Inflammatory macrophage treated with lipopolysaccharide for 4 hours (primary cell): ENCODE measurements around the gene TMEM80.
A peak's percentile ranks its signal among the peaks of the same experiment; 100 is the strongest.

Experiments used
- DNase-seq: peaks from one replicate; pipeline ENCODE4 v3.0.0-alpha.2; 2020

TMEM80 gene

GRCh38 chr11:702462-703461 lies 7.1 kb downstream of the TMEM80 start:
- DNase-seq = peak; percentile 58

GRCh38 chr11:703506-703905 lies 7.9 kb downstream of the TMEM80 start:
- no peak for DNase-seq

GRCh38 chr11:704228-704674 lies 8.6 kb downstream of the TMEM80 start:
- DNase-seq = no peak

GRCh38 chr11:704781-705645 lies 9.4 kb downstream of the TMEM80 start:
- no peak for DNase-seq

- no peak for DNase-seq
These were observed 10.2 kb downstream of the TMEM80 start, which contains the start of gene EPS8L2 for GRCh38 chr11:705646-706438. Gene EPS8L2, plus strand, starts transcription at chr11:706231. Its CDS starts 3,177 bp downstream, at chr11:709408.

GRCh38 chr11:706439-706956 lies 10.9 kb downstream of the TMEM80 start:
- peak; percentile 49 for DNase-seq

- DNase-seq = no peak
These were observed 11.6 kb downstream of the TMEM80 start for GRCh38 chr11:706957-707816.

GRCh38 chr11:707817-708420 lies 12.3 kb downstream of the TMEM80 start:
- no peak for DNase-seq

GRCh38 chr11:708511-708910 lies 12.9 kb downstream of the TMEM80 start:
- no peak for DNase-seq

GRCh38 chr11:709109-709997 lies 13.7 kb downstream of the TMEM80 start:
- no peak for DNase-seq

GRCh38 chr11:714436-714835 lies 18.8 kb downstream of the TMEM80 start:
- no peak for DNase-seq

- DNase-seq = no peak
These were observed 23.8 kb downstream of the TMEM80 start for GRCh38 chr11:719214-720016.

- no peak for DNase-seq
These were observed 24.5 kb downstream of the TMEM80 start for GRCh38 chr11:720017-720641.

GRCh38 chr11:720642-721246 lies 25.1 kb downstream of the TMEM80 start:
- DNase-seq = no peak

- no peak for DNase-seq
These were observed 25.7 kb downstream of the TMEM80 start for GRCh38 chr11:721247-721740.

GRCh38 chr11:721741-722345 lies 26.2 kb downstream of the TMEM80 start:
- peak; percentile 31 for DNase-seq

- DNase-seq = no peak
These were observed 26.8 kb downstream of the TMEM80 start for GRCh38 chr11:722346-722811.
